Frontal cortex (tissue), 4 donors: Measurements from ENCODE around the gene YBX1. TPM values are rescaled to one million over a fixed set of nuclear protein-coding genes. Genes with fewer than 3 reads are reported as not detected.

Source experiments
- DNase-seq, 2 donors: peaks; one replicate each; pipeline ENCODE4 v3.0.0; 2012; ENCODE audit warnings: low spot score in 2 of 2
- FAIRE-seq: peaks from 2 replicates; lab custom pipeline; 2012; peaks lifted over from hg19 to GRCh38; lab: Jason Lieb, UNC
- total RNA-seq: library from RNA; depleted of rRNA; stranded (reverse); fragments of >200 nt; gene quantifications from one replicate; pipeline ENCODE4 v1.2.3, GENCODE V29; 2014
- donor health status: control.
- donor health status: control.
- donor health status: control.

YBX1 gene
- total RNA-seq, 1 donor from 2014 or later: 1,693 TPM

- DNase-seq (no peak), FAIRE-seq (no peak)
These were observed 51.4 kb downstream of the YBX1 start for GRCh38 chr1:42733415-42734200.

DNA sequence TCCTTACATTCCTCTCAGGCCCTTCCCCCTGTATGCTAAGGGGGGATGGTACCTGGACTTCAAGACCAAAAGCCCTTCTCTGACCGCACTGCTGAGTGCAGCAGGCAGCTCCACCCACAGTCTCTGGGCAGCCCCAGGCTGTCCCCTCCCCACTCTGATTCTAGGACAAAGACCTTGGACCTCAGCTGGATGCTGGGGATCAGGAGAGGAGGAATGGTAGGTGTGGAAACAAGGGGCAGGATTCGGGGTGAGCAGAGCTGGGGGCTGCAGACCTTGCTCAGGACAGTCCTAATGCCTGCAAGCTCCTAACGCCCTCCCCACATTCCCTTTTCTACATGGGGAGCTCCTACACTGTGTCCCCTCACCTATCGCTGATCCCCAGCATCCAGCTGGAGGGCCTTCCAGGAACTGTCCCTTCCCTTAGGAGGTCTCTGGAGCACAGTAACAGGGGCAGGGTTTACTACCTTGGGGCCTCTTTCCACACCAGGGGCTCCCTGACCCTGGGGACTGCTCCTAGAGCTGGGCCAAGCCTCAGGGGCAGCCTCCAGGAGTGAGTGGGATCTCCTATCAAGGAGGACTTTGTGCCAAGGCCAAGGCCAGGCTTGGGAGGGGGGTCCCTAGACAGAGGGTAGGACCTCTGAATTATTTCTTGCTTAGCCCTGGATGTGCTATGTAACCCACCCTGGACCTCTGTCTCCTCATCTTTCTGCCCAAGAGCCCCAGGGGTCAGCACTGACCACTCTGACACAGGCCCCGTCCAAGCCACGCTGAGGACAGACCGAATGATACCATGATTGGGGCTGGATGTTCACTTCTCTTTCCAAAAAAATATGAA lies 52.2 kb downstream of the YBX1 start:
- DNase-seq (no peak), FAIRE-seq (no peak)

DNA sequence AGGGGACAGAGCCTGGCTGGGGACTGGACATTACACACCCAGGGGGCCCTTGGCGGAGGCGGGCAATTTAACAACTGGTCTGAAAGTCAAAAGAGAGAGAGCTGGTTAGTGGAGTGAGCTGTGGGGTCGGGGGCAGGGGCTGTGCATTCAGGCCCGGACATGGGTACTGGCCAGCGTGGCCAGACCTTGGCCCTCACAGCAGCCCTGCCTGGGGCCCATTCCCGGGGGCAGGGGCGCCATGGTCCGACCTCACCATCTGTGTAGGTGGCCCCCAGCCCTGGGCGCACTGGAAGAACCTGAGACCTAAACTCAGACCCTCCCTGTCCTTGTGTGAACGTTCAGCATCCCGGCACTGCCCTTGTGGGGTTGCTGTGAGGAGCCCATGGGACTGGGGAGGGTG lies 52.8 kb downstream of the YBX1 start:
- DNase-seq (no peak), FAIRE-seq (no peak)

- FAIRE-seq: no peak
- DNase-seq: no peak
These were observed 53.4 kb downstream of the YBX1 start for GRCh38 chr1:42735477-42736105.

DNA sequence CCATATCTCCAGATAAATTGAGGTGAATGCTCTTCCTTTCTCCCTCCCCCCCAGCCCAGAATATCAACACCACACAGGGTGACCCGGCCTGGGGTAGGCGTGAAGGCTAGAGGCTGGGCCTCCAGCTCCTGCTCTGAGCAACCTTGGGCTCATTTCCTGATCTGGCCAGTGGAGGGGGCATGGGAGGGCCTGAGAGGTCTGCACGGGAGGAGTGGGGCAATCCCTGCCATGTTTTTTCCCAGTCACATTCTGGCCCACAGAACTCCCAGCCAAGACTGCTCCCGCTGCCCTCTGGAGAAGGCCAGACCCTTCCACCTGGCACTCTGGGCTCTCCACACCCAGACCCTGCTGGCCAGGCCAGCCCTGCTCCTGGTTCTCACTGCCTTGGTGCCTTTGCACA lies 53.9 kb downstream of the YBX1 start:
- DNase-seq: no peak
- no peak for FAIRE-seq

GRCh38 chr1:42736571-42737200 lies 54.5 kb downstream of the YBX1 start:
- no peak for FAIRE-seq
- no peak for DNase-seq

DNA sequence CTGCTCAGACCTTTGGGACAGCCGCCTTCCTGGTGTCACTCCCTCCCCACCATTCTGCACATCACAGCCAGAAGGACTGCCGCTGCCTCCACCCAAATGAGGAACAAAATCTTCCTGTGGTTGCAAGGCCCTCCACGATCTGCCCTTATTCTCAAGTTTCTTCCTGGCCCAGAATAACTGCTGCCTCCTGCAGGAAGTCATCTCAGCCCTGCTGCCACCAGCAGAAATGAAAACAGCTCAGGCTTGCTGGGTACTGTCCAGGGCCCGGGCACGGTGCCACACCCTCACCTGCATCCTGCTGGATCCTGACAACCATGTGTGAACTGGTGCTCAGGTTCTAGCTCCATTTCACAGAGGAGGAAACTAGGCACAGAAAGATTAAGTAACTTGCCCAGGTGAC lies 55.0 kb downstream of the YBX1 start:
- DNase-seq (no peak), FAIRE-seq (no peak)

DNA sequence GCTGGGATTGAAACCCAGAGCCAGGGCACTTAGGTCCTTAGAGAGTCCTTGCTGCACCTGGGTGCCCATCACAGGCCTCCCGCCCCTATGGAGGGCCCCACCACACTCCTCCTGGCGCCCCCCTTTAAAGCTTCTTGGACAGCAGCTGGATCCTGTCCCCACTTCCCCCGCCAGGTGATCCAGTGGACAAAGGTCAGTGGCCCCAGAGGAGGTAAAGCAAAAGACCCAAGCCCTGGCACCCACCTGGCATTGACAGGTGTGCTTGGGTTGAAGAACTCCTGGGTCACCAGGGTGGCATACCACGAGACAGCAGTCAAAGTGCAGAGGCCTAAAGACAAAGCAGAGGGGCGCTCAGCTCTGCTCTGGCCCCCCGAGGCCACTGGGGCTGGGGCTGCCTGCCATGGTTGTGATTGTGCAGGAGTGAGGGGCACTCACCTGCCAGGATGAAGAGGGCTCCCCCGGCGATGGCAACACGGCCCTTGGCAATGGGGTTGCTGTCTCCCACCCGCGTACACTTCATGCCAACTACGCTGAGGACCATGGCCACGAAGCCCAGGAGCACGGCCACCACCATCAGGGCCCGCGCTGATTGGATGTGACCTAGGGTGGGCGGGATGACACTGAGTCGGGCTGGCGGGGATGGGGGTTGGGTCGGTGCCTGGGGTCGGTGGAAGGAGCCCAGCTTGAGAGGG lies 55.9 kb downstream of the YBX1 start:
- no peak for FAIRE-seq
- DNase-seq: no peak

GRCh38 chr1:42738678-42739226 lies 56.5 kb downstream of the YBX1 start:
- DNase-seq (no peak), FAIRE-seq (no peak)

- DNase-seq (no peak), FAIRE-seq (no peak)
These were observed 57.8 kb downstream of the YBX1 start, which contains the start of gene CLDN19 for GRCh38 chr1:42739753-42740700. Gene CLDN19 (minus strand): TSS chr1:42740236. CDS start chr1:42740063, 173 bp downstream.

DNA sequence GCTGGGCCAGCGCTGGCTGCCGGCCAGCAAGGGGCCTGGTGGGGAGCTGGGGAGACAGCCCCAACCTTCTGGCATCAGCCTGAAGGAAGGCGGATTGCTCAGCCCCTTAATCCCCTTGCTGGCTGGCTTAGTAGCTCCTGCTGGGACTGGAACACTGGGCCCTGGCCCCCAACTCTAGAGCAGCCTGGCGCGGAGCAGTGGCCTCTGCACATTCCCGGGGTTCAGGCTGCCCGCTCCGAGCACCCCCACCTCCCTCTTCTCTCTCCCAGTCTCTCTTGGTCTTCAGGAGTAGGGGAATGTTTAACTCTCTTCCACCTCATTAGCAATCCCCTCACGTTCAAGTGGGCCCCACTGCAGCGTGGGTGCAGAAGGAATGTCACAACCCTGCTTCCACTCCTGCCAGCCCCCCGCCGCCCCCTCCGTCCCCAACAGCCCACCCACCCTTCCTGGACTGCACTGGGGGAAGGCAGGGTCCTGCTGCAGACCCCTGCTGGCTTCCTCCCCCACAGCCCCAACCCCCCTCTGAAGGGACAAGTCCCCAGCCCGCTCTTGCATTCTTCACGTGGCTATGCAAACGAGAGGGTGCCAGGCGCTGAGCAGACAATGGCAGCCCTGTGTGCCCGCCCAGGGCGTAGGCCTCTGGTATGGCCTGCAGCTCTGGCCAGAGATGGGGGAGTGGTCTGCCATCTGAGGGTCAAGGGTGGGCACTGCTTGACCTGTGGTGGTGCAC lies 58.8 kb downstream of the YBX1 start:
- DNase-seq (no peak), FAIRE-seq (no peak)

- FAIRE-seq (no peak), DNase-seq (no peak)
These were observed 59.5 kb downstream of the YBX1 start for GRCh38 chr1:42741706-42742105.

DNA sequence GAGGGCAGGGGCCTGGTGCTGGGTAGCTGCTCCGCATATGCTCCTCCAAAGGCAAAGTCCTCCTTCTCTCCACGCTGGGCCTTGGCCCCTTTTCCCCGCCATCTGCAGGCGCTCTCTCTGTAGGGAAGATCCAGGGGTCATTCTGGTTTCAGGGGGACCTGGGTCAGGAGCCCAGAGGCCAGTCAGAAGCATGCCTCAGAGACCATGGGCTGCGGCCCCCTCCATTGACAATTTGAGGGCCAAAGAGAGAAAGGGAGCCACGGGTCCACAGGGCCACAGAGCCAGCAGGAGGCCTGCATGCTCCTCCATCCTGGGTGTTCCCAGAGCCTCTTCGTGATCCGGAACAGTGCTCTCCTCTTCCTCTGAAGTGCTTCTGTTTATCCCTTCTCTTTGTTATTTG lies 59.9 kb downstream of the YBX1 start:
- DNase-seq: no peak
- no peak for FAIRE-seq

GRCh38 chr1:42742617-42743316 lies 60.5 kb downstream of the YBX1 start:
- FAIRE-seq: no peak
- no peak for DNase-seq

DNA sequence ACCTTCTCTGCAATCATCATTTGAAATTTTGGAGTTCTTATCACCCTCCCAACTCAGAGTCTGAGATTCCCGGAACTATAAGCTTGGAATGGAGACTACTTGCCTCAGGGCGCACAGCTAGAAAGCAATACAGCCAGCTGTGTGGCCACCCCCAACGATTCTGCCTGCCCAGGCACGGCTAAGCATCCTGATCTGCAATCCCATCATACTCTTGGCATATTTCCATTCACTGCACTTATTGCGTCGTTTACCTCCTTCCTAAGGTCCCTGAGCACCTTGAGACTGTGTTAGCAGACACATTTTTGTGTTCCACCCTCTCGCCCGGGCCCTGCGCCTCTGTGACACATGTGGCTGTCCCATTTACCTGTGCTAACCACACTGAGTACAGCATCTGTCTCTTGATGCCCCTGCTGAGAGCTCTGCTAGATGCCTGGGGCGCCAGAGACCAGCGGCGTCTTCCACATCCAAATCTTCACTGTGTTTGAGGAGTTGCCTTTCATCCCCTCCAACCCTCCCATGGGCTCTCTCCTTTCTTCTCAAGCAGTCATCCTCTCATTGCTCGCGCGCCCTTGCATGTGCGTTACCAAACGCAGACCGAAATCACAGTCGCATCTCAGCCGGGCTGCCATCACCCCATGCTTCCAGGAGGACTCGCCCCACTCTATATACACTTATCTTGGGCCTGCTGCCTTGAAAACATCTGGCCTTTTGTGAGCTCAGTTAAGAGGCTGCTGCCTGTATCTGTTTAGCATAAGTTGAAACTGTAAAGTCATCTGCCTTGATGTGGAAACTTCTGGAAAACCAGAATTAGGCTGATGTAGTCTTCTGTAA lies 61.3 kb downstream of the YBX1 start:
- FAIRE-seq (no peak), DNase-seq (no peak)

DNA sequence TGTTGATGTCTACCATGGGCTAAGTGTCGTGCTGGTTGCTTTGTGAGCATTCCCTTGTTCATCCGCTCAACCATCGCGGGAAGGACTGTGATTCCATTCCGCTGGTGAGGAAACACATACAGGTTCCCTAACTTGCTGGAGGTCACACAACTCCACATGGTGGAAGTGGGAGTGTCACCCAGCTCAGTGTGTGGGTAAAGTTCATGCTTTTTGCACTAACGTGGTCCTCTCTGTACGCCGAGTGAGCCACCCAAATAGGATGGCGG lies 61.9 kb downstream of the YBX1 start:
- DNase-seq (no peak), FAIRE-seq (no peak)
